HepG2 (cell line): Measurements from ENCODE around the gene CSTF1. TPM values are rescaled to one million over a fixed set of nuclear protein-coding genes. Genes with fewer than 3 reads are reported as not detected.

Experiments used
- ELF3 ChIP-seq: IDR thresholded peaks from 2 replicates; pipeline ENCODE4 v1.6.1; 2016; ENCODE audit warnings: missing genetic modification reagents, missing compliant biosample characterization
- EZH2 ChIP-seq: conservative IDR thresholded peaks from 2 replicates; pipeline ENCODE4 v1.6.1; 2012; ENCODE audit warnings: mild to moderate bottlenecking, low read depth, low read length, moderate library complexity
- FOXM1 ChIP-seq: sonication (generic); formaldehyde crosslinking; IDR thresholded peaks from 2 replicates; pipeline ENCODE4 v1.5.0; 2020; ENCODE audit warnings: missing genetic modification reagents
- KDM1A ChIP-seq: IDR thresholded peaks from 2 replicates; pipeline ENCODE4 v1.6.1; 2016; ENCODE audit warnings: missing compliant biosample characterization
- MAFK ChIP-seq, 2 experiments: IDR thresholded peaks in 1 of 2; conservative IDR thresholded peaks in 1 of 2; 2 replicates each; pipeline ENCODE4 v1.6.1; 2011; ENCODE audit warnings: improper control_type of control experiment in 2 of 2, low read length in 2 of 2
- PAX8 ChIP-seq: sonication (generic); formaldehyde crosslinking; IDR thresholded peaks from 2 replicates; pipeline ENCODE4 v1.8.0; 2022; ENCODE audit warnings: mild to moderate bottlenecking, missing genetic modification reagents, borderline replicate concordance
- POLR2A ChIP-seq, 2 experiments: IDR thresholded peaks; 2 replicates each; pipeline ENCODE4 v1.6.1; 2011; ENCODE audit warnings: low read depth in 2 of 2, low read length in 2 of 2, mild to moderate bottlenecking in 1 of 2, moderate library complexity in 1 of 2; ENCODE audit not compliant: insufficient read depth in 1 of 2
- SETDB1 ChIP-seq: sonication (generic); formaldehyde crosslinking; IDR thresholded peaks from 2 replicates; pipeline ENCODE4 v1.5.1; 2020; ENCODE audit warnings: missing genetic modification reagents, mild to moderate bottlenecking, borderline replicate concordance
- SNRNP70 ChIP-seq: fragments of 200-400 bp; formaldehyde crosslinking; IDR thresholded peaks from 2 replicates; pipeline ENCODE4 v1.6.1; 2017; ENCODE audit warnings: mild to moderate bottlenecking, low read depth, low read length, moderate library complexity
- TCF7 ChIP-seq: sonication (generic); IDR thresholded peaks from 2 replicates; pipeline ENCODE4 v1.6.1; 2016; ENCODE audit warnings: antibody characterized with exemption, low read depth
- TSC22D2 ChIP-seq: sonication (generic); formaldehyde crosslinking; IDR thresholded peaks from 2 replicates; pipeline ENCODE4 v1.5.1; 2020; ENCODE audit warnings: missing genetic modification reagents, mild to moderate bottlenecking, borderline replicate concordance
- ZNF644 ChIP-seq: IDR thresholded peaks from 2 replicates; pipeline ENCODE4 v1.6.1; 2016; ENCODE audit warnings: low read depth
- ZNF747 ChIP-seq: sonication (generic); formaldehyde crosslinking; IDR thresholded peaks from 2 replicates; pipeline ENCODE4 v1.8.1; 2023; ENCODE audit warnings: missing genetic modification reagents, mild to moderate bottlenecking, borderline replicate concordance
- ZNF749 ChIP-seq: sonication (generic); formaldehyde crosslinking; IDR thresholded peaks from 2 replicates; pipeline ENCODE4 v1.8.0; 2022; ENCODE audit warnings: mild to moderate bottlenecking, missing genetic modification reagents, moderate library complexity, borderline replicate concordance
- polyA plus RNA-seq, 8 experiments: library from polyadenylated mRNA; depleted of rRNA in 3 of 8; stranded (reverse) in 7 of 8; unstranded in 1 of 8; fragments of >200 nt; fragmentation: Illumina TruSeq in 4 of 8; extraction: Trizol in 4 of 8; gene quantifications; 2 replicates each; pipeline versions ENCODE4 v1.2.1 to v1.2.3, GENCODE V29; 2011 to 2016; ENCODE audit warnings: low read depth in 4 of 8, missing spikeins in 1 of 8, mixed read lengths in 1 of 8; ENCODE audit not compliant: insufficient read depth in 1 of 8
- total RNA-seq, 5 experiments: library from RNA; depleted of rRNA; stranded (reverse); fragments of >200 nt; fragmentation: Illumina TruSeq; extraction: Trizol; gene quantifications; 2 replicates each; pipeline ENCODE4 v1.2.3, GENCODE V29; 2016; ENCODE audit warnings: low read depth in 1 of 5
- TF ChIP-seq, protein P1 (sequence below): sonication (generic); formaldehyde crosslinking; IDR thresholded peaks from 2 replicates; pipeline ENCODE4 v1.5.0; 2020; ENCODE audit warnings: mild to moderate bottlenecking, missing genetic modification reagents, borderline replicate concordance
- TF ChIP-seq, protein P2 (sequence below): sonication (generic); formaldehyde crosslinking; IDR thresholded peaks from 2 replicates; pipeline ENCODE4 v1.5.0; 2020; ENCODE audit warnings: mild to moderate bottlenecking, missing genetic modification reagents
- TF ChIP-seq, protein P3 (sequence below), 2 experiments: IDR thresholded peaks; 2 replicates each; pipeline ENCODE4 v1.6.1; 2011 to 2012; ENCODE audit warnings: low read length in 2 of 2, borderline replicate concordance in 1 of 2, low read depth in 1 of 2, mild to moderate bottlenecking in 1 of 2, moderate library complexity in 1 of 2

CSTF1 gene
- total and polyA plus RNA-seq, 2 of the 13 experiments (the other 11 are each of a cell fraction or from before 2014, with no cell fraction given), result 70.9 to 100 TPM

DNA sequence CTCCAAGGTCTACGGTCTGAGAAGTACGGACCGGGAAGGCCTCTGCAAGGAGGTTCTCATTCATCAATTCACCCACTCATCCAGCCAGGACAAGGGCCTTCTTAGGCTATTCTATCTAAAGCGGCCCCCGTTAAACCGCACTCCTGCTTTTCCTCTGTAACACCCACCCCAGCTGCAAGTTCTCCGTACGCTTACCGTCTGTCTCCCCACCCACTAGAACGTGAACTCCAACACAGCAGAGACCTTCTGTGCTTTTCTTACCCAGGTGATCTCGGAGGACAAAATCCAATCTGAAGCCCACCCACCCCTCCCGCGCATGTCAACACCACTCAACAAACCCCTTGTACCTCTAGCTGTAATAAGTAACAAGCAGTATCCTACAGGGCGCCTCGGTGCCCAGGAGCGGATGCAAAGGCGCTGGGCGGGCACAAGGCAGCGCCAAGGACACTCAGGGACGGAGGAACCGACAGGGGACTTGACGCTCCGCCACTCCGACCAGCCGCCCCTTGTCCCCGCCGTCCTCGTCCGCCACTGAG, 781 bp upstream of the CSTF1 start (continued):
- TF ChIP-seq PAX8 (CRISPR knock-in tag), result no peak
- TF ChIP-seq SETDB1, result no peak
- TF ChIP-seq EZH2, result no peak
- no peak for TF ChIP-seq ELF3
- TF ChIP-seq, protein P1, sequence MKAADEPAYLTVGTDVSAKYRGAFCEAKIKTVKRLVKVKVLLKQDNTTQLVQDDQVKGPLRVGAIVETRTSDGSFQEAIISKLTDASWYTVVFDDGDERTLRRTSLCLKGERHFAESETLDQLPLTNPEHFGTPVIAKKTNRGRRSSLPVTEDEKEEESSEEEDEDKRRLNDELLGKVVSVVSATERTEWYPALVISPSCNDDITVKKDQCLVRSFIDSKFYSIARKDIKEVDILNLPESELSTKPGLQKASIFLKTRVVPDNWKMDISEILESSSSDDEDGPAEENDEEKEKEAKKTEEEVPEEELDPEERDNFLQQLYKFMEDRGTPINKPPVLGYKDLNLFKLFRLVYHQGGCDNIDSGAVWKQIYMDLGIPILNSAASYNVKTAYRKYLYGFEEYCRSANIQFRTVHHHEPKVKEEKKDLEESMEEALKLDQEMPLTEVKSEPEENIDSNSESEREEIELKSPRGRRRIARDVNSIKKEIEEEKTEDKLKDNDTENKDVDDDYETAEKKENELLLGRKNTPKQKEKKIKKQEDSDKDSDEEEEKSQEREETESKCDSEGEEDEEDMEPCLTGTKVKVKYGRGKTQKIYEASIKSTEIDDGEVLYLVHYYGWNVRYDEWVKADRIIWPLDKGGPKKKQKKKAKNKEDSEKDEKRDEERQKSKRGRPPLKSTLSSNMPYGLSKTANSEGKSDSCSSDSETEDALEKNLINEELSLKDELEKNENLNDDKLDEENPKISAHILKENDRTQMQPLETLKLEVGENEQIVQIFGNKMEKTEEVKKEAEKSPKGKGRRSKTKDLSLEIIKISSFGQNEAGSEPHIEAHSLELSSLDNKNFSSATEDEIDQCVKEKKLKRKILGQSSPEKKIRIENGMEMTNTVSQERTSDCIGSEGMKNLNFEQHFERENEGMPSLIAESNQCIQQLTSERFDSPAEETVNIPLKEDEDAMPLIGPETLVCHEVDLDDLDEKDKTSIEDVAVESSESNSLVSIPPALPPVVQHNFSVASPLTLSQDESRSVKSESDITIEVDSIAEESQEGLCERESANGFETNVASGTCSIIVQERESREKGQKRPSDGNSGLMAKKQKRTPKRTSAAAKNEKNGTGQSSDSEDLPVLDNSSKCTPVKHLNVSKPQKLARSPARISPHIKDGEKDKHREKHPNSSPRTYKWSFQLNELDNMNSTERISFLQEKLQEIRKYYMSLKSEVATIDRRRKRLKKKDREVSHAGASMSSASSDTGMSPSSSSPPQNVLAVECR (CRISPR knock-in tag), result no peak; the same call in 1 of the 2 replicates
- TF ChIP-seq ZNF747, result peak; percentile 5; the same call in 1 of the 2 replicates
- TF ChIP-seq TSC22D2 (CRISPR knock-in tag), result no peak
- no peak for TF ChIP-seq ZNF644 (CRISPR knock-in tag)
- TF ChIP-seq KDM1A (CRISPR knock-in tag), result no peak
- no peak for TF ChIP-seq ZNF749 (CRISPR knock-in tag)
- TF ChIP-seq SNRNP70, result no peak
- TF ChIP-seq MAFK (conservative IDR thresholded peaks at IDR 0.05 in 1 of 2, IDR thresholded peaks at IDR 0.05 in 1 of 2; ENCODE audit: low read length in 2 of 2), result no peak
- TF ChIP-seq, protein P2, sequence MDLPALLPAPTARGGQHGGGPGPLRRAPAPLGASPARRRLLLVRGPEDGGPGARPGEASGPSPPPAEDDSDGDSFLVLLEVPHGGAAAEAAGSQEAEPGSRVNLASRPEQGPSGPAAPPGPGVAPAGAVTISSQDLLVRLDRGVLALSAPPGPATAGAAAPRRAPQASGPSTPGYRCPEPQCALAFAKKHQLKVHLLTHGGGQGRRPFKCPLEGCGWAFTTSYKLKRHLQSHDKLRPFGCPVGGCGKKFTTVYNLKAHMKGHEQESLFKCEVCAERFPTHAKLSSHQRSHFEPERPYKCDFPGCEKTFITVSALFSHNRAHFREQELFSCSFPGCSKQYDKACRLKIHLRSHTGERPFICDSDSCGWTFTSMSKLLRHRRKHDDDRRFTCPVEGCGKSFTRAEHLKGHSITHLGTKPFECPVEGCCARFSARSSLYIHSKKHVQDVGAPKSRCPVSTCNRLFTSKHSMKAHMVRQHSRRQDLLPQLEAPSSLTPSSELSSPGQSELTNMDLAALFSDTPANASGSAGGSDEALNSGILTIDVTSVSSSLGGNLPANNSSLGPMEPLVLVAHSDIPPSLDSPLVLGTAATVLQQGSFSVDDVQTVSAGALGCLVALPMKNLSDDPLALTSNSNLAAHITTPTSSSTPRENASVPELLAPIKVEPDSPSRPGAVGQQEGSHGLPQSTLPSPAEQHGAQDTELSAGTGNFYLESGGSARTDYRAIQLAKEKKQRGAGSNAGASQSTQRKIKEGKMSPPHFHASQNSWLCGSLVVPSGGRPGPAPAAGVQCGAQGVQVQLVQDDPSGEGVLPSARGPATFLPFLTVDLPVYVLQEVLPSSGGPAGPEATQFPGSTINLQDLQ (CRISPR knock-in tag), result 0 out of 2 replicates have a peak, but pooled peaks have one; percentile 26
- TF ChIP-seq POLR2A (IDR thresholded peaks at IDR 0.05; ENCODE audit: insufficient read depth in 1 of 2, low read depth in 2 of 2, low read length in 2 of 2), result peak in 1 of 2 experiments; percentile 74; a peak in 1 of 4 replicates
- TF ChIP-seq FOXM1 (CRISPR knock-in tag), result no peak
- TF ChIP-seq, protein P3, sequence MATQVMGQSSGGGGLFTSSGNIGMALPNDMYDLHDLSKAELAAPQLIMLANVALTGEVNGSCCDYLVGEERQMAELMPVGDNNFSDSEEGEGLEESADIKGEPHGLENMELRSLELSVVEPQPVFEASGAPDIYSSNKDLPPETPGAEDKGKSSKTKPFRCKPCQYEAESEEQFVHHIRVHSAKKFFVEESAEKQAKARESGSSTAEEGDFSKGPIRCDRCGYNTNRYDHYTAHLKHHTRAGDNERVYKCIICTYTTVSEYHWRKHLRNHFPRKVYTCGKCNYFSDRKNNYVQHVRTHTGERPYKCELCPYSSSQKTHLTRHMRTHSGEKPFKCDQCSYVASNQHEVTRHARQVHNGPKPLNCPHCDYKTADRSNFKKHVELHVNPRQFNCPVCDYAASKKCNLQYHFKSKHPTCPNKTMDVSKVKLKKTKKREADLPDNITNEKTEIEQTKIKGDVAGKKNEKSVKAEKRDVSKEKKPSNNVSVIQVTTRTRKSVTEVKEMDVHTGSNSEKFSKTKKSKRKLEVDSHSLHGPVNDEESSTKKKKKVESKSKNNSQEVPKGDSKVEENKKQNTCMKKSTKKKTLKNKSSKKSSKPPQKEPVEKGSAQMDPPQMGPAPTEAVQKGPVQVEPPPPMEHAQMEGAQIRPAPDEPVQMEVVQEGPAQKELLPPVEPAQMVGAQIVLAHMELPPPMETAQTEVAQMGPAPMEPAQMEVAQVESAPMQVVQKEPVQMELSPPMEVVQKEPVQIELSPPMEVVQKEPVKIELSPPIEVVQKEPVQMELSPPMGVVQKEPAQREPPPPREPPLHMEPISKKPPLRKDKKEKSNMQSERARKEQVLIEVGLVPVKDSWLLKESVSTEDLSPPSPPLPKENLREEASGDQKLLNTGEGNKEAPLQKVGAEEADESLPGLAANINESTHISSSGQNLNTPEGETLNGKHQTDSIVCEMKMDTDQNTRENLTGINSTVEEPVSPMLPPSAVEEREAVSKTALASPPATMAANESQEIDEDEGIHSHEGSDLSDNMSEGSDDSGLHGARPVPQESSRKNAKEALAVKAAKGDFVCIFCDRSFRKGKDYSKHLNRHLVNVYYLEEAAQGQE (IDR thresholded peaks at IDR 0.05; ENCODE audit: borderline replicate concordance in 1 of 2, low read depth in 1 of 2, low read length in 2 of 2), result peak in 1 of 2 experiments; percentile 2; a peak in 1 of 4 replicates
- no peak for TF ChIP-seq TCF7
